ENCODE results near the gene COL4A2.

GRCh38 chr13:110518571-110518970, 211.5 kb downstream of the COL4A2 start:
- TF ChIP-seq RAD21 (IDR thresholded peaks at IDR 0.05) = no peak
- TF ChIP-seq CTCF (IDR thresholded peaks at IDR 0.05; ENCODE audit: low read depth, low read length, missing input control) = no peak
- no peak for TF ChIP-seq TAF1 (conservative IDR thresholded peaks at IDR 0.05)

Data from liver (tissue), 3 donors.